CD4-positive, alpha-beta T cell (primary cell): Measurements from ENCODE around the gene KRT14. TPM values are rescaled to one million over a fixed set of nuclear protein-coding genes. Genes with fewer than 3 reads are reported as not detected.

Experiments
- ATAC-seq: fragments of 200-7000 bp; cut with Tn5 transposase; one replicate; pipeline ENCODE4 v1.10.0; 2022; ENCODE audit warnings: mild to moderate bottlenecking; ENCODE audit not compliant: poor library complexity
- CTCF ChIA-PET: fragments of 350-600 bp; sonication (Branson Sonifier 250); formaldehyde crosslinking; loops from one replicate; lab custom pipeline; 2021; ENCODE audit warnings: antibody characterized with exemption, inconsistent platforms; lab: Charles Lee
- POLR2A ChIA-PET: fragments of 350-600 bp; sonication (Branson Sonifier 250); formaldehyde crosslinking; loops from one replicate; lab custom pipeline; 2021; ENCODE audit warnings: antibody characterized with exemption, inconsistent platforms; lab: Charles Lee
- DNase-seq, 14 experiments: peaks; one replicate each; pipeline ENCODE4 v3.0.0-alpha.2; 2013 to 2020; ENCODE audit warnings: mixed read lengths in 2 of 14
- H3K27ac ChIP-seq, 2 donors: one replicate each; pipeline versions ENCODE4 v1.5.1 to v1.7.0; 2013; ENCODE audit warnings: low read length in 2 of 2, low read depth in 1 of 2, mild to moderate bottlenecking in 1 of 2
- H3K27me3 ChIP-seq, 2 experiments: 1 replicate in 1 of 2; 2 replicates in 1 of 2; pipeline versions ENCODE4 v1.6.1 to v1.7.0; 2013; ENCODE audit warnings: low read length in 2 of 2, control low read depth in 1 of 2, mild to moderate bottlenecking in 1 of 2, moderate library complexity in 1 of 2; ENCODE audit not compliant: insufficient read depth in 2 of 2, control insufficient read depth in 1 of 2
- H3K36me3 ChIP-seq: one replicate; pipeline ENCODE4 v1.6.1; 2013; ENCODE audit warnings: low read length, control low read depth; ENCODE audit not compliant: insufficient read depth
- H3K4me1 ChIP-seq: one replicate; pipeline ENCODE4 v1.6.1; 2013; ENCODE audit warnings: low read length, control low read depth; ENCODE audit not compliant: insufficient read depth
- H3K4me3 ChIP-seq: one replicate; pipeline ENCODE4 v1.5.1; 2013; ENCODE audit warnings: mild to moderate bottlenecking, low read length, moderate library complexity
- H3K9me3 ChIP-seq, 2 experiments: 1 replicate in 1 of 2; 2 replicates in 1 of 2; pipeline versions ENCODE4 v1.6.1 to v1.7.0; 2013; ENCODE audit warnings: low read length in 2 of 2, mild to moderate bottlenecking in 2 of 2, control low read depth in 1 of 2, moderate library complexity in 1 of 2; ENCODE audit not compliant: control insufficient read depth in 1 of 2, insufficient read depth in 1 of 2
- H3K27ac Mint-ChIP-seq: one replicate; pipeline ENCODE4 v1.8.0; 2020; ENCODE audit warnings: mixed read lengths
- H3K27me3 Mint-ChIP-seq: one replicate; pipeline ENCODE4 v1.8.0; 2021; ENCODE audit warnings: mixed read lengths
- H3K36me3 Mint-ChIP-seq: one replicate; pipeline ENCODE4 v1.8.0; 2021; ENCODE audit warnings: low read depth, mixed read lengths
- H3K4me1 Mint-ChIP-seq: one replicate; pipeline ENCODE4 v1.8.0; 2021; ENCODE audit warnings: low read depth, mixed read lengths
- H3K4me3 Mint-ChIP-seq: one replicate; pipeline ENCODE4 v1.8.0; 2020; ENCODE audit warnings: mild to moderate bottlenecking, mixed read lengths
- H3K9me3 Mint-ChIP-seq: one replicate; pipeline ENCODE4 v1.8.0; 2020; ENCODE audit warnings: mixed read lengths
- CTCF ChIP-seq: fragments of 200-600 bp; IDR thresholded peaks from one replicate; pipeline ENCODE4 v1.8.0; 2022; ENCODE audit warnings: antibody characterized with exemption, mild to moderate bottlenecking
- intact Hi-C, 2 experiments: fragments of 100-400 bp; cut with DNase I in 1 of 2; cut with micrococcal nuclease in 1 of 2; formaldehyde crosslinking; loops; one replicate each; pipeline versions ENCODE4 v1.15.1 to v1.9.0; 2023 to 2025; cut with DNase I, micrococcal nuclease
- total RNA-seq, 174 experiments: library from RNA in 2 of 174; stranded (reverse) in 2 of 174; gene quantifications; one replicate each; pipeline ENCODE4 v1.2.3 and lab custom pipeline; 2021 to 2026

Gene KRT14
- total RNA-seq, 2 experiments from 2014 or later, result not detected

- Mint-ChIP-seq H3K4me3 (no peak overlapping the region), H3K27me3 (peaks cover 38% of the 10 kb centered on the region), H3K4me1 (peaks cover 4% of the 10 kb centered on the region), H3K36me3 (no peaks in the 10 kb centered on the region), H3K27ac (no peak overlapping the region), H3K9me3 (no peaks in the 10 kb centered on the region)
- no peak overlapping the region for H3K27ac ChIP-seq
- no peak for DNase-seq
- ATAC-seq, result no peak
- no peak overlapping the region for H3K4me3 ChIP-seq
- no peak for TF ChIP-seq CTCF
- peaks cover 7% of the 10 kb centered on the region for H3K4me1 ChIP-seq
- ChIA-PET POLR2A (no interaction called here), CTCF (interaction anchor here (1.9 kb wide), 1 partner anchor 94 kb away, joined by 8 read pairs; no protein-coding TSS in a partner anchor)
- intact Hi-C loops, result no loop called here
- peaks cover 12 to 15% of the 10 kb centered on the region in 2 experiments for H3K27me3 ChIP-seq
- no peaks in the 10 kb centered on the region for H3K9me3 ChIP-seq
- H3K36me3 ChIP-seq, result no peaks in the 10 kb centered on the region
Observed at GRCh38 chr17:41553987-41554680, 32.6 kb downstream of the KRT14 start.

DNA sequence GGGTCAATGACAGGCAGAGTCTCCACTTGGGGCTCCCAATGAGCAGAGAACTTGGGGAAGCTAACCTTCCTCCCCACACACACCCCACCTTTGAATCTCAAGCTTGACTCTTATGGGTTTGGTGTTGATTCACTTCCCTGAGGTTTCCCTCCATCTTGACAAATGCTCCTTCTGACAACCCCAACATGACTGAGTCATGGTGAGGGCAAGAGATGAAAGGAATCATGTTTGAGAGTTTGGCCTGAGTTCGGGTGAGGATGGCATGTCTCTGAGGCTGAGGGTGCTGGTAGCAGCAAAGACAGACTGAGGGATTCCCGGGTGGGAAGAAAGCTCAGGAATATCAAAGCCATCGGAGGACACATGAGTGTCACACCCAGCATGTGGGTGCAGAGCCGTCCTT is 33.5 kb downstream of the KRT14 start:
- H3K27ac ChIP-seq, result no peak overlapping the region
- H3K4me1 Mint-ChIP-seq, result peaks cover 9% of the 10 kb centered on the region
- peaks cover 16% of the 10 kb centered on the region for H3K4me1 ChIP-seq
- POLR2A ChIA-PET, result no interaction called here
- CTCF ChIA-PET, result no interaction called here
- H3K9me3 Mint-ChIP-seq, result no peaks in the 10 kb centered on the region
- DNase-seq (no peak), ATAC-seq (no peak)
- no peak overlapping the region for H3K4me3 ChIP-seq
- H3K27me3 ChIP-seq, result peaks cover 6 to 11% of the 10 kb centered on the region in 2 experiments
- TF ChIP-seq CTCF, result no peak
- H3K36me3 Mint-ChIP-seq, result no peaks in the 10 kb centered on the region
- no peaks in the 10 kb centered on the region for H3K36me3 ChIP-seq
- no peaks in the 10 kb centered on the region for H3K9me3 ChIP-seq
- intact Hi-C loops, result no loop called here
- H3K27ac Mint-ChIP-seq, result no peak overlapping the region
- no peak overlapping the region for H3K4me3 Mint-ChIP-seq
- peaks cover 33% of the 10 kb centered on the region for H3K27me3 Mint-ChIP-seq

DNA sequence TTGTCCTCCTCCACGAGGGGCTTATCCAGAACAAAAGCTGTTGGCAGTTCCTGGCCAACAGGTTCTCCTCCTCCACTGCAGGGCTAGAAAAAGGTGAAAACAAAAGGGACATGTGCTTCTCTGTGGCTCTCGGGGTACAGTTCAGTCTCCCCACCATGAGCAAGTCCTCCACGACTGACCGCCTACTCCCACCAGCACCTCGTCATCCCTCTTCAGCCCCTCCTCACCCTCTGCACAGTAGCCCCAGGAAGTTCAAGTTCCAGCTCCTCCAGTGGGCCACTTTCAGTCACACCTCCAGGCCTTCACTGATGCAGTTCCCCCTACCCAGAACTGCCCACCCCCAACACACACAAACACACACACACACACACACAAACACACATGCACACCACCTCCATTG is 34.2 kb downstream of the KRT14 start:
- Histone ChIP-seq H3K4me1 (peaks cover 23% of the 10 kb centered on the region), H3K27ac (no peak overlapping the region), H3K4me3 (no peak overlapping the region), H3K9me3 (no peaks in the 10 kb centered on the region), H3K36me3 (no peaks in the 10 kb centered on the region), H3K27me3 (peaks cover 6 to 11% of the 10 kb centered on the region in 2 experiments)
- Mint-ChIP-seq H3K27me3 (peaks cover 26% of the 10 kb centered on the region), H3K4me1 (peaks cover 9% of the 10 kb centered on the region), H3K4me3 (no peak overlapping the region), H3K27ac (no peak overlapping the region), H3K36me3 (no peaks in the 10 kb centered on the region), H3K9me3 (no peaks in the 10 kb centered on the region)
- no peak for DNase-seq
- no peak for TF ChIP-seq CTCF
- intact Hi-C loops, result no loop called here
- ChIA-PET CTCF (no interaction called here), POLR2A (no interaction called here)
- ATAC-seq, result no peak
